Renal cortex interstitium (tissue), 11 donors: Measurements from ENCODE around the gene COX10. TPM values are rescaled to one million over a fixed set of nuclear protein-coding genes. Genes with fewer than 3 reads are reported as not detected.

ENCODE experiments used
- DNase-seq, 11 donors: peaks; one replicate each; pipeline ENCODE4 v3.0.0-alpha.2; 2013; ENCODE audit warnings: low read depth in 9 of 11, low spot score in 4 of 11; ENCODE audit errors: extremely low read depth in 1 of 11
- polyA plus RNA-seq, 3 donors: library from polyadenylated mRNA; unstranded; fragments of 120-200 nt; gene quantifications; one replicate each; pipeline ENCODE4 v1.2.1, GENCODE V29; 2013; ENCODE audit not compliant: insufficient read length in 3 of 3

The COX10 gene
- polyA plus RNA-seq, 3 donors = 15.4 to 19.0 (median 17.9) TPM

DNA sequence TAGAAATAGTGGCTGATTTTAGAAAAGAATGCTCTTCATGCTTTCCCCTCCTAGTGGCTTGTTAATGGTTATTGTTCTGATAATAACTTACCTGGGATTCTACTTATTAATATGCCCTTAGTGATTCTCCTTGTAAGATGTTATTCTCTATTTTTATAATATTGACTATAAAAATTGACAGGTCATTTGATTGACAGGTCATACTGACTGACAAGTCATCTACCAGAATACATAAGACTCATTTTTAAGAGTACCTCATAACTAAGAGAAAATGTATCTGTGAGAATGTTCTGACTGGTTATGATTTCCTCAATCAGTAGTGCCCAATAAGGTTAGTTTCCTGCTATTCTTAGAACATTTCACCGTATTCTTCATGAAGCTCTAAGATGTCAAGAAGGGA, 8.6 kb upstream of the COX10 start:
- DNase-seq = no peak

DNA sequence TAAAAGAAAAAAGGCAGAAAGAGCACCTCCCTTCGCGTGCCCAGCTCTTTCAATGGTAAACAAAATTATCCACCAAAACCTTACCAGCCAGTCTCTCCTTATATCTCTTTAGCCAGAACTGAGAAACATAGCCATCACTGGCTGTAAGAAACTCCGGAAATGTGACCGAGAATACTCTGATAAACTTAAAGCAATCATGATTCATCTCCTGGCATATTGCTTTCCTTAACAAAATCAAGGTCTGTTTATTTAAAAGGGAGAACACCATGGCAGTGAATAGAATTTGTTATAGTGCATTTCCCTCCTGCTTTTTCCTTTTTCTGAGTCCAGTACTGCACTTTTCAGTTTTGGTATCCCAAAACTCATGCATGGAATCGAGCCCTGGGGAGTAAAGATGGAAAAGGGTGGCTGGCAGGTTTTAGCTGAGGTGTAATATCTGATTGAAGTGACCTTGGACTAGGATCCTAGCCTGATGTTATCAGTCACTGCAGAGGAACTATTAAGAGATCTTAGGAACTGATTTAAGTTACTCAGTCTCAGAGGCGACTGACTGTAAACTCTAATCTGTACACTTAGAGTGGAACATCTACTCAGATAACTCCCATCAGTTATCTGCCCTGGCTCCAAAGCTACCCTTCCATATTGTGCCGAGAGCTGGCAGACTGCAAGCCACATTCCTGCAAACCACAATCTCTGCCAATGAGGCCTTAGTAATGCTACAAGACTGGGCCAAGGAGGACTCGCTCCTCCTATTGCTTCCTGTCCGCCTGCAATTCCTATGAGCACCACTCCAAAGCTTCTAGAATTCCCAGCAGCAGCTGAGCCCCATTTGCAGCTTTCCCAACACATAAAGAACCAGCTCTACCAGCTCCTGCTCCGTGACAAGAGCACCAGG, 7.4 kb upstream of the COX10 start:
- DNase-seq = no peak

DNA sequence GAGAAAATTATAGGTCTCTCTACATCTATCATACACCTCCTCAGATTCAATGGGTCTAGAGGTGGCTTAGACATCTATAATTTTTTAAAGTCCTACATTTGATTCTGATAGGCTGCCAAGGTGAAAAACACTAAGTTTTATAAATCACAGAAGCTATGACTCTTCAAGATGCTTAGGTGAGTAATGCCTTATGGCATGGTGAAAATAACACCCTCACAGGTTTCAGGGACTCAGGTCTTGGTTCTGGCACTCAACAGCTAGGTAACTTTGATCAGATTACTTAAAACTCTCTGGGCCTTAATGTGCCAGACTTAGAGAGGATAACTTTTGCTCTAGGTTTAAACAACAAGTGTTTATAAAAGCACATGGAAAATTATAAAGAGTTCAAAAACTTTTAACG, 2.0 kb upstream of the COX10 start:
- DNase-seq = no peak

DNA sequence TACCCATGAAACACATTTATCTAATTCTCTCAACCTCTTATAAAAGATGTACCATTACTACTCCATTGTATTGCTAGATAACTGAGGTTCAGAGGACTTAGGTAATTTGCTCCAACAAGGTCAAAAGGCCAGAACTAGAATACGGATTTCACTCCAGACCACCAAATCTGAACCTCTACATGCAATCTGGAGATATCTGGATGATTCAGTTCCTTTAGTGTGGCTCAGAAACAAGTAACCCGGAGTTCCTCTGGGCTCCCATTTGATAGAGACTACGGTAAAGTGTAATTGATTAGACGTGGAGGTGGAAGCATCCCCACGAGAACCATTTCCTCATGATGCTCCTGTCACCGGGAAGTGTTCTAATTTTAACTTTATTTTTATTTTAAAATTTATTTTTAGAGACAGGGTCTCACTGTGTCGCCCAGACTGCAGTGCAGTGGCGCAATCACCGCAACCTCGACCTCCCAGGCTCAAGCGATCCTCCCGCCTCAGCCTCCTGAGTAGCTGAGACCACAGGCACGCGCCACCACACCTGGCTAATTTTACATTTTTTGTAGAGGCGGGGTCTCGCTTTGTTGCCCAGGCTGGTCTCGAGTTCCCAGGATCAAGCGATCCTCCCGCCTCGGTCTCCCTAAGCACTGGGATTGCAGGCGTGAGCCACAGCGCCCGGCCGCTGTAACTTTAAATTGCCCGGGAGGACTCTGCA, 608 bp upstream of the COX10 start:
- no peak for DNase-seq

GRCh38 chr17:14070344-14070984, 1.2 kb downstream of the COX10 start:
- no peak for DNase-seq

DNA sequence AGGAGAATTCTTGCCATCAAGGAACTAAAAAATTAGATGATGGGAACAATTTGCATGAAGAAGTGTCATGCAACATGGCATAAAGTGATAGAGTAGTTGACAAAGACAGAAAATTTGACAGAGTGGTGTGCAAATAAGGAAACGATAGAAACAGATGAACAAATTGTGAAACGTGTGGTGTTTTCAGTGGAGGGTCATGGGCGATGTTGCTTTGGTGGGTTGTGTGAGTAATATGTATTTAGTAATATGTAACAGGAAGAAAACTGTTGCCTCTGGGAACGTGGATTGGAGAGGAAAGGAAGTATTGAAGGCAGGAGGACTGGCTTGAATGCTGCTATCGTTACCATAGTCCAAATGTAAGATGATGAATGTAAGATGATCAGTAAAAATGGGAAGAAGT, 3.6 kb downstream of the COX10 start:
- DNase-seq = no peak

GRCh38 chr17:14078027-14078426, 8.7 kb downstream of the COX10 start:
- DNase-seq = no peak

DNA sequence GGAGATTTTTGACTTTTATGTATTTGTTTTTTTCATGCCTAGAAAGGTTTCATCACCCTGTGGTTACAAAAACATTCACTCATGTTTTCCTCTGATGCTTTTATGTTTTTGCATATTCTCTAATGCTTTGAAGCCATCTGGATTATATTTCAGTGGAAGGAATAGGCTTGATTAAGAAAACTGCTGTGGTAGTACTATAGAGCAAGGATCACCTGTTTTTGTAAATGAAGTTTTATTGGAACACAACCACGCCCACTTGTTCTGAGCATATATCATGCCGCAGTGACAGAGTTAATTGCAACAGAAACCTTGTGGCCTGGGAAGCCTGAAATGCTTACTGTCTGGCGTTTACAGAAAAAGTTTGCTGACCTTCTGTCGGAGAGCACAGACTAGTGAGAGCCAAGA, 11.5 kb downstream of the COX10 start:
- DNase-seq = no peak

DNA sequence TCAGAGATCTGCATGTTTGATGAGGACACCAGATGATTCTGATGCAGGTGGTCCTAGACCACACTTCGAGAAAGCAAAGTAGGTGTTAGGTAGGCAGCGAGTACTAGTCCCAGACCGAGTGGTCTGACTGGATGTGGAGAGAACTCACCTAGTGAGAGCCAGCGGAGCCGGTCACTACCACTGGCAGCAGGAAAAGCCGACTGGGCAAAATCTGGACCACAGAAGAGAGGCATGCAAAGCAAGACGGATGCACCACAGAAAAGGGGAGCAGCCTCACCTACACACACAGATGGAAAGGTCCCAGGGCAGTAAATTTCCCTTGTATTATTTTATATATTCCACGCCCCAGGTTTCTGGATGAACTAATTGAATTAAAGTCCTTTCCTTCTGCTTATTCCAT, 13.5 kb downstream of the COX10 start:
- DNase-seq = no peak

- DNase-seq = no peak
Measured at GRCh38 chr17:14084955-14085354, 15.7 kb downstream of the COX10 start.

GRCh38 chr17:14086189-14086588, 16.9 kb downstream of the COX10 start:
- DNase-seq = no peak

DNA sequence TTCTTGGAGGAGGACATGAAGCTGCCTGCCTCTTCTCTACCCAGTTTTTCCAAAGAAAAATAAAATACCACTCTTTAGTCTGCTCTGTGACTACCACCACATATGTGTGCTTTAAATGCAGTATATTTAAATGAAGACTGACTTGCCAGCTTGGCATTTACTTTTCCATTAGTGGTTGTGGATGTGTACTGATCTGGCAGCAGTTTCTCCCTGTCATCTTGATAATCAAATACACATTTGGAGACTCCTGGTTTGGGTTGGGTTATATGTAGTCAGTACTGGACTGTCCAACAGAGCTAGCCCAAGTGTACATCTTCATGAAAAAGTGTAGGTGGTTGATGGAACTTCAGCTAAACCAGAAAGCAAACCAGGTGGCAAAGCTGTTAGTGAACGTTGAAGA, 19.9 kb downstream of the COX10 start:
- DNase-seq = no peak

DNA sequence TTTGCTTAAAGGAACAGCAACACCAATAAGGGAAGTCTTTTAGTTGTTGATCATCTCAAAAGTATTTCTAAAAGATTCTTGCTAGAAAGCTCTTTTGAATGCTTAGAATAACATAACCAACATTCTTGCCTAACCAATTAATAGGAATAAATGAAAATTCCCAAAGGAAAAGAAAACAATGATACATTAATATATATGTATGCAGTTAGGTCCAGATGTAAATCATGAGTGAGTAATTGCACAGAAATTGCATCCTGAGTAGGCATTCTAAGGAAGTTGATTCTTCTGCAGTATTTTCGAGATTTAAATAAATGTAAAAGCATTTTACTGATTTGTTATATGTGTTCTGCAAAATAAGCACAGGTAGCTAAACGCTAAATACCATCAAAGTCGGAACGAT, 22.1 kb downstream of the COX10 start:
- DNase-seq = no peak

- DNase-seq = no peak
Measured at GRCh38 chr17:14092808-14093207, 23.5 kb downstream of the COX10 start.

DNA sequence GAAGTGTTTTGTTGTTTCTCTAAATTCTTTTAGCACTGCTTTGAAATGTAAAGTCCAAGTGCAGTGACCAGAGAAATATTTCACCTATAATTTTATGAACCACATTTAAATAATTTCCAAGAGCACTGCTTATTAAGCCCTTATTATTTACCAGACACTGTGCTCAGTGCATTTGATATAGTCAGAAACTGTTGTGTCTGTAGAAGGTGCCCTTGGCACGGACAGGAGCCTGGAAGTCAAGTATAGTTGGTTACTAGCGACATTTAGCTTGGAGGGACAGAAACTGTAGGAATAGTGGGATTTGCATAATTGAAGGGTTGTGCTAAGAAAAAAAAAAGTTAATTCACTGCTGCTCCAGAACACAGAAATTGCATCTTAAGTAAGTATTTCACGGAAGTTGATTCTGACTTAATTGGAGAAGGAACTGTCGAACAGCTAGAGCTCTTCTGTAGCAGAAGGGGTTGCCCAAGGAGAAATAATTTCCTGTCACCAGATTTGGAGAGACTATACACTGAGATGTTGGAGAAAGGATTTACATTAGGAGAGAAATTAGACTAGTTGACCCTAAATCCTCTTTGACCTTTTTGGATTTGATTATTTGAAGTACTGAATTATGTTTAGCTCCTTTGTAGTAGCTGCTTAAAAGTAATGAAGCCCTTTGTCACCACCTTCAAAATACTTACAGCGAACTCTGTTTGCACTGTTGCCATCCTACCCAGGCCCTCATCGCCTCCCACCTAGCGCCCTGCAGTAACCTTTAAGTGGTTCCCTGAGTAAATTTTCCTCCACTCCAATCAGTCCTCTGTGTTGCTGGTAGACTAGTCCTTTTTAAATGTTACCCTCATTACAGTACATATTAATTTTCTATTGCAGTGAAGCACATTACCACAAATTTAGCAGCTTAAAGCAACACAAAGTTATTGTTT, 25.6 kb downstream of the COX10 start:
- no peak for DNase-seq

DNA sequence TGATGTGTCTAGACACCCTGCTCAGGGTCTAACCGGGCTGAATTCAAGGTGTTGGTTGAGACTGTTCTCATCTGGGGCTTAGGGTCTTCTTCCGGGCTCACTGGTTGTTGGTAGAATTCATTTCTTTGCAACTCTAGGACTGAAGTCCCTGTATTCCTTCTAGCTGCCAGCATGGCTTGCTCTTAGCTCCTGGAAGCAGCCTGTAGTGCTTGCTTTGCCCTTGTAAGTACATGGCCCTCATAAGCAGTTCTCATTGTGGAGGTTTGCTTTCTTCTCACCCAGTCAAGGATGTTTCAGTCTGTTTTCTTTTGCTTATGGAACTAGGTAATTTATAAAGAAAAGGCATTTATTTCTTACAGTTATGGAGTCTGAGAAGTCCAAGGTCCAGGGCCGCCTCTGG, 26.3 kb downstream of the COX10 start:
- DNase-seq = no peak

DNA sequence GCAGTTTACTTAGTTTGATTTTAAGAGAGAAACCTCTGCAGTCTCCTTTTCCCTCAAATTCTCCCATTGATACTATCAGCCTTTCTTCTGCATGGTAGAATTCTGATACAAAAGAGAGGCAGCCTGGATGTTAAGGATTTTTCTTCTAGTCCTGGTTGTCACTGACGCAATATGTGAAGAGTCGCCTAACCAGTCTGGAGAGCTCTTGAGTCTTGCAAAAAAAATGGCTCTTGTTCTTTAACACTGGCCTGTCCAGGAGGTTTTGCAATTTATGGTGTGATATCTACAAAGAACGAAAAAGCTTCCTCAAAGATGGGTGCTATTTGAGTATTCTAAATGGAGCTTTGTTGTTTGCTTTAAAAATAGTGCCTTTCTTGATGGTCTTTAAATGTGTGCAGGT, 28.9 kb downstream of the COX10 start:
- DNase-seq = no peak

GRCh38 chr17:14101976-14102375, 32.7 kb downstream of the COX10 start:
- DNase-seq = no peak

DNA sequence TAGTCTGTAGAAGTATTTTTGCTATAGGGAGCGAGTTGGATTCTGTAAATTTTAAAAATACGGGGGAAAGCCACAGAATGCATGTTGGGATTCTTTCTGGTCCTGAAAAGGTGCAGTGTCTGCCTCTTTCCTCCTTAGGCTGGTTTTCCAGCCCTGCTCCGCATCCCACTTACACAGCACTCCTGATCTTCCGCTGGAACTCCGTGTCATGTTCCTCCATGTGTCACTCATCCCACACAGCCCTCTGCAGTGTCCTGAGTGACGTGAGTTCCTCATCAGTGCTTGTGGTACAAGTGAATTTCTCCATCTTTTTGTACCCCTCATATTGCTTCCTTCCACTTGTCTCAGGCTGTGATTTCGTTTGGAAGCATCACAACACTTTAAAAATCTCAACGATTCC, 34.5 kb downstream of the COX10 start:
- no peak for DNase-seq
